ENCODE data around the gene CD2BP2. TPM values are rescaled to one million over a fixed set of nuclear protein-coding genes. Genes with fewer than 3 reads are reported as not detected.
A peak's percentile ranks its signal among the peaks of the same experiment; 100 is the strongest.
"Not testable (repeated sequence)": the region's sequence is repeated elsewhere in the genome, so short reads cannot be mapped to it uniquely, and the experiment has no call there.

The CD2BP2 gene
- total RNA-seq, 2 experiments from 2014 or later = 43.8 to 44.5 TPM

DNA sequence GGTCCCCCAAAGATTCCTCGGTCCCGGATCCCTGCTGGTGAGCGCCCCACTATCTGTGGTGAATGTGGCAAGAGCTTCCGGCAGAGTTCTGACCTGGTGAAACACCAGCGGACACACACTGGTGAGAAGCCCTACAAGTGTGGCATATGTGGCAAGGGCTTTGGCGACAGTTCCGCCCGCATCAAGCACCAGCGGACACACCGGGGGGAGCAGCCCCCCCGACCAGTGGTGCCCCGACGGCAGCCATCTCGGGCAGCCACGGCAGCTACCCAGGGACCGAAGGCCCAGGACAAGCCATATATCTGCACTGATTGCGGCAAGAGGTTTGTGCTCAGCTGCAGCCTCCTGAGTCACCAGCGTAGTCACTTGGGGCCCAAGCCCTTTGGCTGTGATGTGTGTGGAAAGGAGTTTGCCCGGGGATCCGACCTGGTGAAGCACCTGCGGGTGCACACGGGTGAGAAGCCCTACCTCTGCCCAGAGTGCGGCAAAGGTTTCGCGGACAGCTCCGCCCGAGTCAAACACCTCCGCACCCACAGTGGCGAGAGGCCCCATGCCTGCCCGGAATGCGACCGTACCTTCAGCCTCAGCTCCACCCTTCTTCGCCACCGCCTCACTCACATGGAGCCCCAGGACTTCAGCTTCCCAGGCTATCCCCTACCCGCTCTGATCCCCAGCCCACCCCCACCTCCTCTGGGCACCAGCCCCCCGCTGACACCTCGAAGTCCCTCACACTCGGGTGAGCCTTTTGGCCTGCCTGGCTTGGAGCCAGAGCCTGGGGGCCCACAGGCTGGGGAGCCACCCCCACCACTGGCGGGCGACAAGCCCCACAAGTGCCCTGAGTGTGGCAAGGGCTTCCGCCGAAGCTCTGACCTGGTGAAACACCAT, 42.9 kb upstream of the CD2BP2 start:
- POLR2A ChIA-PET = interaction anchor here (0.6 to 2.4 kb wide), 7 partner anchors 9 to 155 kb away, joined by 3 to 16 read pairs (median 5); partner anchors contain the start of genes SEPTIN1 and ZNF771

GRCh38 chr16:30397056-30397455, 41.9 kb upstream of the CD2BP2 start:
- Mint-ChIP-seq H3K27ac (peak overlapping the region; percentile 20), H3K36me3 (ENCODE audit: low read depth) (peaks cover 28% of the 10 kb centered on the region), H3K4me1 (ENCODE audit: low read depth) (peaks cover 46% of the 10 kb centered on the region), H3K4me3 (peak overlapping the region; percentile 83), H3K27me3 (no peaks in the 10 kb centered on the region), H3K9me3 (no peaks in the 10 kb centered on the region)
- no peak for ATAC-seq
- intact Hi-C loops (cut with micrococcal nuclease) = no loop called here
- TF ChIP-seq CTCF (IDR thresholded peaks at IDR 0.05) = no peak
- CTCF ChIA-PET = interaction anchor here (3.8 to 4.3 kb wide), 2 partner anchors 11 to 15 kb away, joined by 29 to 30 read pairs; partner anchors contain the start of genes SEPTIN1 and ZNF771
- POLR2A ChIA-PET = interaction anchor here (1.0 to 1.5 kb wide), 3 partner anchors 14 to 156 kb away, joined by 4 to 5 read pairs (median 5); partner anchors contain the start of gene SEPTIN1
- no peak for DNase-seq

More for the DNA sequence above, 42.9 kb upstream of the CD2BP2 start:
- DNase-seq = peak; percentile 41
- no peak overlapping the region for H3K27ac Mint-ChIP-seq
- TF ChIP-seq CTCF (IDR thresholded peaks at IDR 0.05) = no peak
- intact Hi-C loops (cut with micrococcal nuclease) = no loop called here
- H3K36me3 Mint-ChIP-seq (ENCODE audit: low read depth) = peaks cover 28% of the 10 kb centered on the region
- no peak overlapping the region for H3K4me3 Mint-ChIP-seq
- no peak for ATAC-seq
- no peaks in the 10 kb centered on the region for H3K27me3 Mint-ChIP-seq
- peaks cover 46% of the 10 kb centered on the region for H3K4me1 Mint-ChIP-seq (ENCODE audit: low read depth)
- CTCF ChIA-PET = interaction anchor here (3.8 to 4.3 kb wide), 2 partner anchors 10 to 16 kb away, joined by 29 to 30 read pairs; partner anchors contain the start of genes SEPTIN1 and ZNF771
- no peaks in the 10 kb centered on the region for H3K9me3 Mint-ChIP-seq

DNA sequence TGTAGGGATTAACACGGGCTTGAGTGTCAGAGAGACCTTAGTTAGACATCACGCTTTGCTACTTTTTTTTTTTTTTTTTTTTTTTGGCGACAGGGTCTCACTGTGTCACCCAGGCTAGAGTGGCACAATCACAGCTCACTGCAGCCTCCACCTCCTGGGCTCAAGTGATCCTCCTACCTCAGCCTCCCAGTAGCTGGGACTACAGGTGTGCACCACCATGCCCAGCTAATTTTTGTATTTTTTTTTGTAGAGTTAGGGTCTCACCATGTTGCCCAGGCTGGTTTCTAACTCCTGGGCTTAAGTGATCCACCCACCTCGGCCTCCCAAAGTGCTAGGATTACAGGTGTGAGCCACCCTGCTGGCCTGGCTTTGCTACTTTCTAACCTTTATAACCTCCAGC, 41.5 kb upstream of the CD2BP2 start:
- intact Hi-C loops (cut with micrococcal nuclease); H3K27me3 Mint-ChIP-seq; ATAC-seq; H3K9me3 Mint-ChIP-seq; H3K27ac Mint-ChIP-seq; DNase-seq: not testable (repeated sequence)
- CTCF ChIA-PET = interaction anchor here (1.9 to 8.1 kb wide), 3 partner anchors 11 to 15 kb away, joined by 4 to 51 read pairs (median 30); partner anchors contain the start of genes SEPTIN1 and ZNF771
- H3K4me1 Mint-ChIP-seq (ENCODE audit: low read depth) = peaks cover 44% of the 10 kb centered on the region
- H3K4me3 Mint-ChIP-seq = peak overlapping the region; percentile 83
- POLR2A ChIA-PET = interaction anchor here (1.9 to 2.9 kb wide), 3 partner anchors 11 to 40 kb away, joined by 7 to 23 read pairs (median 18); partner anchors contain the start of genes SEPTIN1 and ZNF771
- peaks cover 28% of the 10 kb centered on the region for H3K36me3 Mint-ChIP-seq (ENCODE audit: low read depth)

GRCh38 chr16:30395992-30396585, 41.0 kb upstream of the CD2BP2 start:
- Mint-ChIP-seq H3K4me1 (ENCODE audit: low read depth) (peaks cover 42% of the 10 kb centered on the region), H3K9me3 (no peaks in the 10 kb centered on the region), H3K27ac (peak overlapping the region; percentile 80), H3K4me3 (peak overlapping the region; percentile 83), H3K36me3 (ENCODE audit: low read depth) (peaks cover 28% of the 10 kb centered on the region), H3K27me3 (no peaks in the 10 kb centered on the region)
- intact Hi-C loops (cut with micrococcal nuclease) = no loop called here
- TF ChIP-seq CTCF (IDR thresholded peaks at IDR 0.05) = no peak
- ChIA-PET POLR2A (interaction anchor here (0.6 to 2.9 kb wide), 12 partner anchors 11 to 303 kb away, joined by 3 to 23 read pairs (median 4); partner anchors contain the start of genes SEPTIN1 and ZNF771), CTCF (interaction anchor here (0.7 to 8.1 kb wide), 5 partner anchors 10 to 202 kb away, joined by 3 to 51 read pairs (median 4); partner anchors contain the start of genes SEPTIN1 and ZNF771)
- DNase-seq = no peak
- peak; percentile 8 for ATAC-seq
